ENCODE measurements around the gene ABCC12. TPM values are rescaled to one million over a fixed set of nuclear protein-coding genes. Genes with fewer than 3 reads are reported as not detected.

ABCC12 gene
- total and polyA plus RNA-seq, 10 of the 15 experiments (the other 5 are each of a cell fraction or from before 2014, with no cell fraction given): 0.02 to 0.03 (median 0.03) TPM; not detected in 6

GRCh38 chr16:48126801-48127644, 28.8 kb downstream of the ABCC12 start:
- H4K20me1 ChIP-seq (ENCODE audit: control insufficient read depth, insufficient read depth): no peaks in the 10 kb centered on the region
- no peaks in the 10 kb centered on the region; the same call in 1 of the 2 replicates for H3K4me1 ChIP-seq (ENCODE audit: control insufficient read depth, insufficient read depth, low read length)
- FAIRE-seq (no peak), DNase-seq (ENCODE audit: low read depth, low spot score) (no peak), ATAC-seq (no peak)
- H3K9ac ChIP-seq (ENCODE audit: control insufficient read depth, insufficient read depth, low read length): no peak overlapping the region
- no TSS peak for BruUV-seq (replicated peaks)
- POLR2A ChIA-PET: no interaction called here
- in situ Hi-C loops (cut with MboI): no loop called here
- SMC1A ChIA-PET (ENCODE audit: uncharacterized antibody, unreplicated experiment): no interaction called here
- H2AFZ ChIP-seq (ENCODE audit: control insufficient read depth, low read depth, low read length): no peak overlapping the region
- no peak for TF ChIP-seq FOXM1 (IDR thresholded peaks at IDR 0.05; ENCODE audit: low read depth, low read length)
- no peak for TF ChIP-seq BHLHE40 (IDR thresholded peaks at IDR 0.05; ENCODE audit: borderline replicate concordance in 1 of 2, low read depth in 2 of 2, low read length in 1 of 2)
- no peak for TF ChIP-seq ZBTB11 (CRISPR knock-in tag; IDR thresholded peaks at IDR 0.05)
- TF ChIP-seq RBBP5 (conservative IDR thresholded peaks at IDR 0.05): no peak
- no peak for TF ChIP-seq NFIC (IDR thresholded peaks at IDR 0.05; ENCODE audit: low read depth, low read length)
- TF ChIP-seq ZNF207 (IDR thresholded peaks at IDR 0.05; ENCODE audit: borderline replicate concordance): no peak
- TF ChIP-seq ESRRA (IDR thresholded peaks at IDR 0.05; ENCODE audit: low read length): no peak
- TF ChIP-seq SREBF1 (IDR thresholded peaks at IDR 0.05; ENCODE audit: low read length): no peak
- no peak overlapping the region for H3K27ac ChIP-seq (ENCODE audit: control insufficient read depth, insufficient read depth)
- H3K9me3 ChIP-seq (replicated peaks; ENCODE audit: control insufficient read depth, insufficient read depth, low read length): no peaks in the 10 kb centered on the region
- no peaks in the 10 kb centered on the region for H3K27me3 ChIP-seq (replicated peaks in 1 of 2; ENCODE audit: control insufficient read depth in 2 of 2, insufficient read depth in 2 of 2, low read length in 1 of 2)
- H3K36me3 ChIP-seq (ENCODE audit: control insufficient read depth in 2 of 2, insufficient read depth in 2 of 2, low read length in 1 of 2): no peaks in the 10 kb centered on the region
- RAD21 ChIA-PET (ENCODE audit: unreplicated experiment): interaction anchor here (0.8 to 0.9 kb wide), 2 partner anchors 29 to 991 kb away, joined by 3 read pairs; no protein-coding TSS in a partner anchor
- intact Hi-C loops (cut with micrococcal nuclease; ENCODE audit: unreplicated experiment): no loop called here
- H3K4me3 ChIP-seq: no peak overlapping the region
- CTCF ChIA-PET: interaction anchor here (0.9 to 1.1 kb wide), 2 partner anchors 10 to 30 kb away, joined by 3 read pairs; no protein-coding TSS in a partner anchor
- 55% methylated on average over 13 of the region's 13 CpGs for WGBS (ENCODE audit: insufficient coverage, insufficient replicate concordance, low lambda C conversion rate, missing lambda C conversion rate)
- H3K4me2 ChIP-seq (ENCODE audit: control insufficient read depth, insufficient read depth): no peak overlapping the region
- no peaks in the 10 kb centered on the region for H3K79me2 ChIP-seq (ENCODE audit: control insufficient read depth, insufficient read depth, low read length)

Measured in GM12878 (cell line).